Activated CD8-positive, alpha-beta memory T cell treated with anti-CD3 and anti-CD28 coated beads for 36 hours (primary cell): Measurements from ENCODE around the gene CCDC9B. TPM values are rescaled to one million over a fixed set of nuclear protein-coding genes. Genes with fewer than 3 reads are reported as not detected.

Experiments
- CTCF ChIA-PET: fragments of 350-600 bp; sonication (Branson Sonifier 250); formaldehyde crosslinking; loops from one replicate; lab custom pipeline; 2021; ENCODE audit warnings: antibody characterized with exemption; lab: Charles Lee
- POLR2A ChIA-PET: fragments of 350-600 bp; sonication (Branson Sonifier 250); formaldehyde crosslinking; loops from one replicate; lab custom pipeline; 2021; ENCODE audit warnings: antibody characterized with exemption; lab: Charles Lee
- total RNA-seq, 2 experiments: library from RNA; stranded (reverse); gene quantifications; one replicate each; pipeline ENCODE4 v1.2.3, GENCODE V29; 2021

The CCDC9B gene
- total RNA-seq, 2 experiments from 2014 or later, result 0.17 to 0.34 TPM

DNA sequence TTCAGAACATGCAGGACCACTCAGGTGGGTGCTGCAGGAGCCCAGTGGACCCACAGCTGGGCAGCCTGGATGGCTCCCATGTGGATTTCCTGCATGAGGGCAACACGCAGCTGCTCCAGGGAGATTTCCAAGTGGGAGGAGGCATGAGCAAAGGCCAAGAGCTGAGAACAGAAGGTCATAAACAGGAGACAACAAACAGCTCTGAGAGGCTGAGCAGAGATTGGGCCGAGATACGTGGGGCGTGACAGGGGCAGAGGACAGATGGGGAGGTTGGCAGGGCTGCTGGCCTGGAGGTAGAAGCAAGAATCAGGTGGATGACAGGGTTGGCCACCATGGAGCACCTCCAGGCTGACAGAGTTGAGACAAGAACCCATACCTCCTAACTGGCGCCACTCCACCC is 13.0 kb upstream of the CCDC9B start:
- CTCF ChIA-PET, result interaction anchor here (0.7 to 1.3 kb wide), 3 partner anchors 13 to 68 kb away, joined by 3 to 4 read pairs (median 3); no protein-coding TSS in a partner anchor
- POLR2A ChIA-PET, result no interaction called here

GRCh38 chr15:40352281-40352901 is 11.7 kb upstream of the CCDC9B start:
- ChIA-PET POLR2A (no interaction called here), CTCF (interaction anchor here (1.0 to 1.7 kb wide), 4 partner anchors 8 to 64 kb away, joined by 3 to 6 read pairs (median 4); no protein-coding TSS in a partner anchor)

- POLR2A ChIA-PET, result no interaction called here
- CTCF ChIA-PET, result interaction anchor here (2.6 kb wide), 1 partner anchor 11 kb away, joined by 11 read pairs; no protein-coding TSS in a partner anchor
Observed at GRCh38 chr15:40349163-40349562, 8.4 kb upstream of the CCDC9B start.

GRCh38 chr15:40348474-40348870 is 7.7 kb upstream of the CCDC9B start:
- POLR2A ChIA-PET, result interaction anchor here (0.6 kb wide), 1 partner anchor 129 kb away, joined by 6 read pairs; no protein-coding TSS in a partner anchor
- CTCF ChIA-PET, result interaction anchor here (2.6 kb wide), 1 partner anchor 10 kb away, joined by 11 read pairs; no protein-coding TSS in a partner anchor

- CTCF ChIA-PET, result interaction anchor here (2.6 kb wide), 1 partner anchor 9 kb away, joined by 11 read pairs; no protein-coding TSS in a partner anchor
- POLR2A ChIA-PET, result interaction anchor here (0.6 kb wide), 1 partner anchor 130 kb away, joined by 6 read pairs; no protein-coding TSS in a partner anchor
Observed at GRCh38 chr15:40347559-40348473, 7.1 kb upstream of the CCDC9B start.

DNA sequence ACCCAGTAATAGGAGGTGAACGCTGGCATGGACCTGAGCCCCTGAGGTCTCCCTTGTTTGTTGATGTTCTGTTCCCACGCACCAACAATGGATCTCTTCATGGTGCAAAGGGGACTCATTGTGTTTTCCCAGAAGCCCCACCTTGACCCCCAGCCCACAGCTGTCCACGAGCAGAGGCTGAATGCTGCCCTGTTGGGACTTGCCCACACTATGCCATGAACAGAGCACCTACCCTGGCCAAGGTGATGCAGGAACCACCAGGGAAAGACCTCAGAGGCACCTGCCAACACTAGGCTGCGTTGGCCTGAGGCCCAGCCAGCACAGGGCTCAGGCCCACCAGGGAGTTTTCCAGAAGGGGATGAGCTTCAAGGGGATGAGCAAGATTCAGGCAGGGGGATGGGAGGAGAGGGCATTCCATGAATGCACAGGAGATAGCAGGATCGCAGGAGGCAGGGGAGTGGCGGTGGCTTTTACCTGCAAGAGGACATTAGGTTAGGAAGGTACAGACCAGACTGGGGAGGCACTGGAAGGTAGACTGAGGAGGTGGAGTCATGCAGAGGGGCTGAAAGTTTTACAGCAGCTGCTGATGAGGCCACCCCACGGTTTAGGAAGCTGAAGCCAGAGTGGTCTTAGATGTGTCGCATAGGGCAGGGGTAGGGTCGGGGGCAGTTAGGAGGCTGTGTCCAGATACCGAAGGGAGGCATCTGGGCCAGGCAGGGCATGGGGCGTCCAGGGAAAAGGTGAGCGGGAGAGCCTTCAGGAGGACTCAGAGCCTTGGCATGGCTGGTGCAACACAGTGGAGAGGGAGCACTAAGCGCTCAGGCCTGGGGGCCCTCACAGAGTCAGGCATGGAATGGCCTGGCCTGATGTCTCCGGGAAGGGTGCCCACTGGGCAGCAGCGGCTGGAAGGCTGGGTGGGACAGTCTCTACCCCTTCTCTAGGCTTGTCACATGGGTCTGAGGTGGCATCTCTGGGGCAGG is 6.1 kb upstream of the CCDC9B start:
- CTCF ChIA-PET, result interaction anchor here (0.7 to 4.7 kb wide), 2 partner anchors 66 to 77 kb away, joined by 3 to 63 read pairs; no protein-coding TSS in a partner anchor
- POLR2A ChIA-PET, result no interaction called here

- POLR2A ChIA-PET, result no interaction called here
- CTCF ChIA-PET, result interaction anchor here (0.7 to 4.7 kb wide), 8 partner anchors 21 to 280 kb away, joined by 3 to 63 read pairs (median 5); partner anchors contain the start of gene PLCB2
Observed at GRCh38 chr15:40345867-40346578, 5.3 kb upstream of the CCDC9B start.

GRCh38 chr15:40345225-40345866 is 4.6 kb upstream of the CCDC9B start:
- ChIA-PET POLR2A (interaction anchor here (1.2 kb wide), 1 partner anchor 76 kb away, joined by 4 read pairs; no protein-coding TSS in a partner anchor), CTCF (interaction anchor here (0.9 to 4.7 kb wide), 21 partner anchors 10 to 337 kb away, joined by 3 to 63 read pairs (median 6); partner anchors contain the start of genes INAFM2 and PLCB2)

GRCh38 chr15:40344631-40345120 is 3.9 kb upstream of the CCDC9B start:
- CTCF ChIA-PET, result interaction anchor here (0.6 to 4.7 kb wide), 37 partner anchors 8 to 337 kb away, joined by 3 to 63 read pairs (median 4); partner anchors contain the start of genes INAFM2 and PLCB2
- POLR2A ChIA-PET, result interaction anchor here (1.2 kb wide), 1 partner anchor 76 kb away, joined by 4 read pairs; no protein-coding TSS in a partner anchor

DNA sequence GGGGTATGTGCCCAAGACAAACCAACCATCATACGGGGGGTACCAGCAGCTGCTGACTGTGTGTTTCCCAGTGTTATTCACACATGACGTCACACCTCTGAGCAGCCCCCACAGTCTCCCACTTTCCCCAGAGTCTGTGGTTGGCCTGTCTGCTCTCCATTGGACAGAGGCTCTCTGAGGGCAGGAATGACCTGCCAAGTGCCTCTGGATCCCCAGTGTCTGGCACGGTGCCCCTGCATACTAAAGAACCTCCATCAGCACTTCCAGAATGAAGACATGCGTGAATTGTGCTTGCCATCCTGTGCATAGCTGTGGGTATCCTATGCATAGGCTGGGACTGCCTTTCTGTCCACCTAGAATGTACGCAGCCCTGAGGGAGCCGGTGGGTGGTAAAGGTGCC is 3.5 kb upstream of the CCDC9B start:
- POLR2A ChIA-PET, result interaction anchor here (1.2 kb wide), 1 partner anchor 77 kb away, joined by 4 read pairs; no protein-coding TSS in a partner anchor
- CTCF ChIA-PET, result interaction anchor here (0.6 to 4.7 kb wide), 35 partner anchors 8 to 336 kb away, joined by 3 to 63 read pairs (median 4); partner anchors contain the start of genes INAFM2 and PLCB2

- ChIA-PET CTCF (interaction anchor here (0.9 to 4.7 kb wide), 21 partner anchors 9 to 93 kb away, joined by 3 to 63 read pairs (median 6); partner anchors contain the start of genes INAFM2 and PLCB2), POLR2A (no interaction called here)
Observed at GRCh38 chr15:40343512-40343911, 2.8 kb upstream of the CCDC9B start.

- POLR2A ChIA-PET, result interaction anchor here (0.6 kb wide), 1 partner anchor 55 kb away, joined by 18 read pairs; no protein-coding TSS in a partner anchor
- CTCF ChIA-PET, result interaction anchor here (1.4 to 8.8 kb wide), 10 partner anchors 9 to 93 kb away, joined by 3 to 95 read pairs (median 14); partner anchors contain the start of gene INAFM2
Observed at GRCh38 chr15:40342416-40343320, 1.9 kb upstream of the CCDC9B start.

- POLR2A ChIA-PET, result no interaction called here
Observed at GRCh38 chr15:40340038-40340739, 550 bp downstream of the CCDC9B start.

GRCh38 chr15:40339621-40339945 is 1.2 kb downstream of the CCDC9B start:
- CTCF ChIA-PET, result interaction anchor here (1.3 to 8.8 kb wide), 9 partner anchors 10 to 84 kb away, joined by 3 to 95 read pairs (median 30); partner anchors contain the start of genes INAFM2 and PLCB2
- POLR2A ChIA-PET, result no interaction called here

More at GRCh38 chr15:40340038-40340739, 550 bp downstream of the CCDC9B start:
- CTCF ChIA-PET, result interaction anchor here (1.1 to 8.8 kb wide), 8 partner anchors 9 to 82 kb away, joined by 3 to 95 read pairs (median 20); partner anchors contain the start of genes INAFM2 and PLCB2
